Skin of body (tissue), 1 donor: Measurements from ENCODE around the gene HTN3. TPM values are rescaled to one million over a fixed set of nuclear protein-coding genes. Genes with fewer than 3 reads are reported as not detected.

Source experiments
- total RNA-seq: library from RNA; depleted of rRNA; stranded (reverse); fragments of >200 nt; gene quantifications from one replicate; pipeline ENCODE4 v1.2.3, GENCODE V29; 2014

HTN3 gene
- total RNA-seq, 1 donor from 2014 or later: not detected

Other genes with a start within 250 kb of the HTN3 start
- 53.0 TPM for gene SULT1E1, start 168.3 kb upstream of the HTN3 start, total RNA-seq
- not detected for gene CSN1S1, start 97.4 kb upstream of the HTN3 start, total RNA-seq
- gene CSN2, start 62.7 kb upstream of the HTN3 start, total RNA-seq: not detected
- gene STATH, start 32.5 kb upstream of the HTN3 start, total RNA-seq: not detected
- gene HTN1, start 22.0 kb downstream of the HTN3 start, total RNA-seq: not detected
- gene PRR27, start 125.8 kb downstream of the HTN3 start, total RNA-seq: not detected
- not detected for gene ODAM, start 167.3 kb downstream of the HTN3 start, total RNA-seq
- not detected for gene FDCSP, start 197.7 kb downstream of the HTN3 start, total RNA-seq
- gene CSN3, start 214.1 kb downstream of the HTN3 start, total RNA-seq: not detected